BLaER1 treated with 17β-estradiol and CSF1 and Interleukin-3, amounts not matched to agents 10 nM and 100 nM (cell line): ENCODE measurements around the gene PAFAH1B1.

ENCODE experiments used
- H3K27ac ChIP-seq, 11 experiments: shearing (Covaris generic); formaldehyde crosslinking; 2 replicates each; pipeline ENCODE4 v1.8.1; 2022
- H3K27me3 ChIP-seq, 11 experiments: shearing (Covaris generic); formaldehyde crosslinking; 2 replicates each; pipeline ENCODE4 v1.8.1; 2022
- H3K36me3 ChIP-seq, 11 experiments: shearing (Covaris generic); formaldehyde crosslinking; 2 replicates each; pipeline ENCODE4 v1.8.1; 2022
- H3K4me1 ChIP-seq, 10 experiments: shearing (Covaris generic); formaldehyde crosslinking; 2 replicates each; pipeline ENCODE4 v1.8.1; 2022
- H3K4me2 ChIP-seq, 11 experiments: shearing (Covaris generic); formaldehyde crosslinking; 2 replicates each; pipeline ENCODE4 v1.8.1; 2022
- H3K4me3 ChIP-seq, 10 experiments: shearing (Covaris generic); formaldehyde crosslinking; 2 replicates each; pipeline ENCODE4 v1.8.1; 2022
- H3K9ac ChIP-seq, 11 experiments: shearing (Covaris generic); formaldehyde crosslinking; 2 replicates each; pipeline ENCODE4 v1.8.1; 2022
- H3K9me3 ChIP-seq, 11 experiments: shearing (Covaris generic); formaldehyde crosslinking; replicated peaks in 1 of 11; 2 replicates each; pipeline ENCODE4 v1.8.1; 2022
- H4K20me1 ChIP-seq, 11 experiments: shearing (Covaris generic); formaldehyde crosslinking; 2 replicates each; pipeline ENCODE4 v1.8.1; 2022
- Cebpa-rat ChIP-seq, 11 experiments: shearing (Covaris generic); IDR thresholded peaks; 2 replicates each; pipeline ENCODE4 v1.8.1; 2022

PAFAH1B1 gene

GRCh38 chr17:2705888-2706795, 112.7 kb downstream of the PAFAH1B1 start:
- peak overlapping the region in 2 of 11 experiments; percentile 34 to 90; a peak in 1 of 22 replicates for H3K27ac ChIP-seq
- peak overlapping the region in 7 of 11 experiments; percentile 0 to 97 (median 24); a peak in 8 of 22 replicates for H3K4me2 ChIP-seq
- H3K4me1 ChIP-seq = peaks cover 34 to 60% (median 52%) of the 10 kb centered on the region in 10 experiments
- H3K27me3 ChIP-seq = no peaks in the 10 kb centered on the region
- H3K4me3 ChIP-seq = no peak overlapping the region
- H3K9me3 ChIP-seq = no peaks in the 10 kb centered on the region
- peaks cover 53 to 100% (median 100%) of the 10 kb centered on the region in 11 experiments; a peak in 21 of 22 replicates for H4K20me1 ChIP-seq
- H3K36me3 ChIP-seq = peaks cover 37 to 73% (median 65%) of the 10 kb centered on the region in 11 experiments
- no peak for TF ChIP-seq Cebpa-rat (IDR thresholded peaks at IDR 0.05)
- H3K9ac ChIP-seq = peak overlapping the region; percentile 28 to 97 (median 93); a peak in 17 of 22 replicates

GRCh38 chr17:2706911-2707510, 113.6 kb downstream of the PAFAH1B1 start:
- peak overlapping the region; percentile 78 to 97 (median 93); a peak in 21 of 22 replicates for H3K9ac ChIP-seq
- TF ChIP-seq Cebpa-rat (IDR thresholded peaks at IDR 0.05) = no peak
- H3K4me1 ChIP-seq = peaks cover 34 to 62% (median 53%) of the 10 kb centered on the region in 10 experiments
- H4K20me1 ChIP-seq = peaks cover 53 to 94% (median 91%) of the 10 kb centered on the region in 11 experiments; a peak in 21 of 22 replicates
- H3K4me2 ChIP-seq = peak overlapping the region; percentile 88 to 98 (median 97); a peak in 16 of 22 replicates
- H3K36me3 ChIP-seq = peaks cover 28 to 64% (median 56%) of the 10 kb centered on the region in 11 experiments
- H3K9me3 ChIP-seq = no peaks in the 10 kb centered on the region
- no peak overlapping the region for H3K4me3 ChIP-seq
- H3K27ac ChIP-seq = peak overlapping the region in 9 of 11 experiments; percentile 34 to 93 (median 90); a peak in 14 of 22 replicates
- H3K27me3 ChIP-seq = no peaks in the 10 kb centered on the region

GRCh38 chr17:2707721-2708584, 114.5 kb downstream of the PAFAH1B1 start:
- H3K4me3 ChIP-seq = peak overlapping the region in 8 of 10 experiments; percentile 23 to 100 (median 94); a peak in 10 of 20 replicates
- H3K36me3 ChIP-seq = peaks cover 19 to 55% (median 47%) of the 10 kb centered on the region in 11 experiments
- H4K20me1 ChIP-seq = peaks cover 53 to 85% (median 82%) of the 10 kb centered on the region in 11 experiments; a peak in 21 of 22 replicates
- no peaks in the 10 kb centered on the region for H3K27me3 ChIP-seq
- H3K9ac ChIP-seq = peak overlapping the region; percentile 78 to 97 (median 93)
- H3K4me1 ChIP-seq = peaks cover 43 to 72% (median 63%) of the 10 kb centered on the region in 10 experiments
- no peak for TF ChIP-seq Cebpa-rat (IDR thresholded peaks at IDR 0.05)
- peak overlapping the region; percentile 88 to 98 (median 97) for H3K4me2 ChIP-seq
- H3K9me3 ChIP-seq = no peaks in the 10 kb centered on the region
- peak overlapping the region; percentile 34 to 93 (median 82); a peak in 21 of 22 replicates for H3K27ac ChIP-seq

GRCh38 chr17:2708585-2709182, 115.2 kb downstream of the PAFAH1B1 start:
- peak overlapping the region; percentile 88 to 98 (median 97) for H3K4me2 ChIP-seq
- no peaks in the 10 kb centered on the region for H3K27me3 ChIP-seq
- peak overlapping the region; percentile 34 to 93 (median 82); a peak in 20 of 22 replicates for H3K27ac ChIP-seq
- no peak for TF ChIP-seq Cebpa-rat (IDR thresholded peaks at IDR 0.05)
- peak overlapping the region; percentile 75 to 100 (median 94) for H3K4me3 ChIP-seq
- no peaks in the 10 kb centered on the region for H3K9me3 ChIP-seq
- peaks cover 12 to 48% (median 40%) of the 10 kb centered on the region in 11 experiments for H3K36me3 ChIP-seq
- H4K20me1 ChIP-seq = peaks cover 50 to 77% (median 75%) of the 10 kb centered on the region in 11 experiments; a peak in 21 of 22 replicates
- peak overlapping the region; percentile 78 to 97 (median 93) for H3K9ac ChIP-seq
- peaks cover 48 to 75% (median 67%) of the 10 kb centered on the region in 10 experiments for H3K4me1 ChIP-seq

GRCh38 chr17:2709183-2709661, 115.8 kb downstream of the PAFAH1B1 start:
- no peak for TF ChIP-seq Cebpa-rat (IDR thresholded peaks at IDR 0.05)
- Histone ChIP-seq H3K36me3 (peaks cover 6 to 42% (median 34%) of the 10 kb centered on the region in 11 experiments), H3K9me3 (no peaks in the 10 kb centered on the region), H4K20me1 (peaks cover 44 to 72% (median 69%) of the 10 kb centered on the region in 11 experiments; a peak in 21 of 22 replicates), H3K4me2 (peak overlapping the region; percentile 88 to 98 (median 97)), H3K9ac (peak overlapping the region; percentile 78 to 97 (median 93)), H3K27me3 (no peaks in the 10 kb centered on the region), H3K27ac (peak overlapping the region; percentile 34 to 93 (median 82); a peak in 20 of 22 replicates), H3K4me1 (peaks cover 51 to 75% (median 70%) of the 10 kb centered on the region in 10 experiments), H3K4me3 (peak overlapping the region; percentile 75 to 100 (median 94))

GRCh38 chr17:2710071-2710802, 116.8 kb downstream of the PAFAH1B1 start:
- Histone ChIP-seq H3K27me3 (no peaks in the 10 kb centered on the region), H3K4me1 (peaks cover 51 to 73% (median 67%) of the 10 kb centered on the region in 10 experiments), H4K20me1 (peaks cover 34 to 62% (median 59%) of the 10 kb centered on the region in 11 experiments; a peak in 21 of 22 replicates), H3K4me3 (peak overlapping the region; percentile 75 to 100 (median 94)), H3K4me2 (peak overlapping the region; percentile 88 to 98 (median 97)), H3K9me3 (no peaks in the 10 kb centered on the region), H3K36me3 (peaks cover 0 to 32% (median 25%) of the 10 kb centered on the region in 11 experiments; a peak in 17 of 22 replicates), H3K9ac (peak overlapping the region; percentile 87 to 97 (median 93)), H3K27ac (peak overlapping the region; percentile 61 to 94 (median 92); a peak in 21 of 22 replicates)
- TF ChIP-seq Cebpa-rat (IDR thresholded peaks at IDR 0.05) = no peak
